ENCODE results near the gene OR5H14.
"Not testable (repeated sequence)": the region's sequence is repeated elsewhere in the genome, so short reads cannot be mapped to it uniquely, and the experiment has no call there.

OR5H14 gene

GRCh38 chr3:98185180-98185579 is 37.9 kb downstream of the OR5H14 start:
- Mint-ChIP-seq H3K27ac (no peak overlapping the region), H3K4me1 (no peaks in the 10 kb centered on the region), H3K36me3 (ENCODE audit: low read depth) (no peaks in the 10 kb centered on the region), H3K9me3 (no peaks in the 10 kb centered on the region), H3K4me3 (no peak overlapping the region), H3K27me3 (ENCODE audit: low read depth) (no peaks in the 10 kb centered on the region)
- peak in 1 of 3 experiments; percentile 15 for TF ChIP-seq CTCF (IDR thresholded peaks at IDR 0.05; ENCODE audit: unreplicated experiment in 3 of 3)

- Mint-ChIP-seq H3K4me3 (no peak overlapping the region), H3K36me3 (ENCODE audit: low read depth) (no peaks in the 10 kb centered on the region), H3K9me3 (no peaks in the 10 kb centered on the region), H3K4me1 (no peaks in the 10 kb centered on the region), H3K27me3 (ENCODE audit: low read depth) (peaks cover 3% of the 10 kb centered on the region), H3K27ac (no peak overlapping the region)
- TF ChIP-seq CTCF (IDR thresholded peaks at IDR 0.05; ENCODE audit: unreplicated experiment in 3 of 3) = peak in 1 of 3 experiments; percentile 15
Observed at GRCh38 chr3:98188545-98188944, 41.3 kb downstream of the OR5H14 start.

- H3K27ac Mint-ChIP-seq; H3K4me1 Mint-ChIP-seq; H3K4me3 Mint-ChIP-seq; H3K36me3 Mint-ChIP-seq (ENCODE audit: low read depth); H3K27me3 Mint-ChIP-seq (ENCODE audit: low read depth); H3K9me3 Mint-ChIP-seq: not testable (repeated sequence)
Observed at GRCh38 chr3:98190911-98191310, 43.6 kb downstream of the OR5H14 start.

- H3K9me3 Mint-ChIP-seq; H3K27ac Mint-ChIP-seq; H3K4me3 Mint-ChIP-seq; H3K36me3 Mint-ChIP-seq (ENCODE audit: low read depth); H3K4me1 Mint-ChIP-seq; H3K27me3 Mint-ChIP-seq (ENCODE audit: low read depth): not testable (repeated sequence)
Observed at GRCh38 chr3:98196293-98196692, 49.0 kb downstream of the OR5H14 start.

GRCh38 chr3:98199020-98199419 is 51.7 kb downstream of the OR5H14 start:
- no peak for TF ChIP-seq CTCF (IDR thresholded peaks at IDR 0.05; ENCODE audit: unreplicated experiment in 3 of 3)
- Mint-ChIP-seq H3K4me3 (no peak overlapping the region), H3K27ac (no peak overlapping the region), H3K9me3 (no peaks in the 10 kb centered on the region), H3K27me3 (ENCODE audit: low read depth) (no peaks in the 10 kb centered on the region), H3K36me3 (ENCODE audit: low read depth) (no peaks in the 10 kb centered on the region), H3K4me1 (no peaks in the 10 kb centered on the region)

Data from nephron (organoid).